ENCODE results near the gene OSTN. TPM values are rescaled to one million over a fixed set of nuclear protein-coding genes. Genes with fewer than 3 reads are reported as not detected.

OSTN gene
- total and polyA plus RNA-seq, 9 of the 15 experiments (the other 6 are each of a cell fraction or from before 2014, with no cell fraction given), result not detected

DNA sequence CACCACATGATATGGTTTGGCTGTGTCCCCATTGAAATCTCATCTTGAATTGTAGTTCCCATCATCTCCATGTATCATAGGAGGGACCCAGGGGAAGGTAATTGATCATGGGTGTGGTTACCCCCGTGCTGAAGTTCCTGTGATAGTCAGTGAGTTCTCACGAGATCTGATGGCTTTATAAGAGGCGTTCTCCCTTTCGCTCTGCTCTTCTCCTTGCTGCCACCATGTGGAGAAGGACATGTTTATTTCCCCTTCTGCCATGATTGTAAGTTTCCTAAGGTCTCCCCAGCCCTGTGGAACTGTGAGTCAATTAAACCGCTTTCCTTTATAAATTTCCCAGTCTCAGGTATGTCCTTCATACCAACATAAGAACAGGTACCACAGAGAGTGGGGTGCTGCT lies 21.9 kb downstream of the OSTN start:
- no peak overlapping the region for H3K4me3 ChIP-seq
- no peaks in the 10 kb centered on the region for H3K27me3 ChIP-seq (ENCODE audit: control insufficient read depth in 2 of 2, insufficient read depth in 2 of 2, low read length in 2 of 2)
- no peak overlapping the region for H3K9ac ChIP-seq (ENCODE audit: insufficient read depth in 1 of 2, low read depth in 2 of 2, low read length in 2 of 2)
- peak in 1 of 4 experiments; percentile 4 for DNase-seq (ENCODE audit: extremely low read depth in 1 of 4, low spot score in 3 of 4)
- H3K79me2 ChIP-seq (ENCODE audit: control insufficient read depth, insufficient read depth, low read length), result no peaks in the 10 kb centered on the region
- no peak for TF ChIP-seq WHSC1 (IDR thresholded peaks at IDR 0.05; ENCODE audit: low read length)
- 0 out of 4 replicates have a peak, but pooled peaks of 1 of the 2 experiments have one; percentile 8 for TF ChIP-seq RAD21 (CRISPR knock-in tag; conservative IDR thresholded peaks at IDR 0.05 in 1 of 2, IDR thresholded peaks at IDR 0.05 in 1 of 2)
- TF ChIP-seq POLR2B (IDR thresholded peaks at IDR 0.05; ENCODE audit: low read depth, partially characterized antibody), result no peak
- H2AFZ ChIP-seq (ENCODE audit: low read depth, low read length), result no peak overlapping the region
- intact Hi-C loops (cut with micrococcal nuclease), result no loop called here
- no peak overlapping the region for H3K4me2 ChIP-seq (ENCODE audit: insufficient read depth, low read length)
- ChIA-PET CTCF (ENCODE audit: low intra/inter-chr PET ratio) (no interaction called here), POLR2A (no interaction called here)
- BruUV-seq (replicated peaks), result no TSS peak
- no peaks in the 10 kb centered on the region for H3K9me1 ChIP-seq (ENCODE audit: control insufficient read depth, insufficient read depth, low read length)
- WGBS (ENCODE audit: insufficient coverage, low coverage, missing lambda C conversion rate), result 0% methylated on average over 5 of the region's 5 CpGs
- H3K36me3 ChIP-seq (ENCODE audit: control insufficient read depth, insufficient read depth, low read length), result no peaks in the 10 kb centered on the region
- H3K27ac ChIP-seq (ENCODE audit: extremely low read depth, low read depth, low read length), result no peak overlapping the region
- ATAC-seq, result no peak
- in situ Hi-C loops (cut with MboI), result no loop called here
- H3K9me3 ChIP-seq (replicated peaks; ENCODE audit: control insufficient read depth, insufficient read depth, low read depth, low read length), result no peaks in the 10 kb centered on the region
- no peak for FAIRE-seq
- H3K4me1 ChIP-seq (replicated peaks in 1 of 2; ENCODE audit: control insufficient read depth in 2 of 2, insufficient read depth in 2 of 2, low read length in 2 of 2), result no peaks in the 10 kb centered on the region
- H4K20me1 ChIP-seq (replicated peaks; ENCODE audit: control insufficient read depth, insufficient read depth, low read length), result no peaks in the 10 kb centered on the region

DNA sequence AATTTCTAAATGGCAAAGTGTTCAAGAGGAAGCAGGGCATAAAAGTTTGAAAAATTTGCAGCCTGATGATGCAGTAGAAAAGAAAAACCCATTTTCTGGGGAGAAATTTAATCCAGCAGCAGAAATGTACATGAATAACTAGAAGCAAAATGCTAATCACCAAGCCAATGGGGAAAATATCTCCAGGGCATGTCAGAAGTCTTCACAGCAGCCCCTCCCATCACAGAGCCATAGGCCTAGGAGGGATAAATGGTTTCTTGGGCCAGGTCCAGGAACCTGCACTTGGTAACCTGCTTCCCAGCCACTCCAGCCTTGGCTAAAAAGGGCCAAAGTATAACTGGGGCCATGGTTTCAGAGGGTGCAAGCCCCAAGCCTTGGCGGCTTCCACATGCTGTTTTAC lies 22.6 kb downstream of the OSTN start:
- Histone ChIP-seq H3K9ac (ENCODE audit: insufficient read depth in 1 of 2, low read depth in 2 of 2, low read length in 2 of 2) (no peak overlapping the region), H3K27ac (ENCODE audit: extremely low read depth, low read depth, low read length) (no peak overlapping the region), H3K4me1 (replicated peaks in 1 of 2; ENCODE audit: control insufficient read depth in 2 of 2, insufficient read depth in 2 of 2, low read length in 2 of 2) (no peaks in the 10 kb centered on the region), H3K9me1 (ENCODE audit: control insufficient read depth, insufficient read depth, low read length) (no peaks in the 10 kb centered on the region), H3K27me3 (ENCODE audit: control insufficient read depth in 2 of 2, insufficient read depth in 2 of 2, low read length in 2 of 2) (no peaks in the 10 kb centered on the region), H4K20me1 (replicated peaks; ENCODE audit: control insufficient read depth, insufficient read depth, low read length) (no peaks in the 10 kb centered on the region), H3K9me3 (replicated peaks; ENCODE audit: control insufficient read depth, insufficient read depth, low read depth, low read length) (no peaks in the 10 kb centered on the region), H2AFZ (ENCODE audit: low read depth, low read length) (no peak overlapping the region), H3K36me3 (ENCODE audit: control insufficient read depth, insufficient read depth, low read length) (no peaks in the 10 kb centered on the region), H3K79me2 (ENCODE audit: control insufficient read depth, insufficient read depth, low read length) (no peaks in the 10 kb centered on the region), H3K4me2 (ENCODE audit: insufficient read depth, low read length) (no peak overlapping the region), H3K4me3 (no peak overlapping the region)
- 0% methylated on average over 1 of the region's 1 CpG for WGBS (ENCODE audit: insufficient coverage, low coverage, missing lambda C conversion rate)
- ChIA-PET POLR2A (no interaction called here), CTCF (ENCODE audit: low intra/inter-chr PET ratio) (no interaction called here)
- ATAC-seq (no peak), DNase-seq (ENCODE audit: extremely low read depth in 1 of 4, low spot score in 3 of 4) (no peak), FAIRE-seq (no peak)
- BruUV-seq (replicated peaks), result no TSS peak
- in situ Hi-C loops (cut with MboI), result no loop called here
- intact Hi-C loops (cut with micrococcal nuclease), result no loop called here
- TF ChIP-seq, protein P1, sequence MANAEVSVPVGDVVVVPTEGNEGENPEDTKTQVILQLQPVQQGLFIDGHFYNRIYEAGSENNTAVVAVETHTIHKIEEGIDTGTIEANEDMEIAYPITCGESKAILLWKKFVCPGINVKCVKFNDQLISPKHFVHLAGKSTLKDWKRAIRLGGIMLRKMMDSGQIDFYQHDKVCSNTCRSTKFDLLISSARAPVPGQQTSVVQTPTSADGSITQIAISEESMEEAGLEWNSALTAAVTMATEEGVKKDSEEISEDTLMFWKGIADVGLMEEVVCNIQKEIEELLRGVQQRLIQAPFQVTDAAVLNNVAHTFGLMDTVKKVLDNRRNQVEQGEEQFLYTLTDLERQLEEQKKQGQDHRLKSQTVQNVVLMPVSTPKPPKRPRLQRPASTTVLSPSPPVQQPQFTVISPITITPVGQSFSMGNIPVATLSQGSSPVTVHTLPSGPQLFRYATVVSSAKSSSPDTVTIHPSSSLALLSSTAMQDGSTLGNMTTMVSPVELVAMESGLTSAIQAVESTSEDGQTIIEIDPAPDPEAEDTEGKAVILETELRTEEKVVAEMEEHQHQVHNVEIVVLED (CRISPR knock-in tag; IDR thresholded peaks at IDR 0.05), result no peak
- TF ChIP-seq, protein P2, sequence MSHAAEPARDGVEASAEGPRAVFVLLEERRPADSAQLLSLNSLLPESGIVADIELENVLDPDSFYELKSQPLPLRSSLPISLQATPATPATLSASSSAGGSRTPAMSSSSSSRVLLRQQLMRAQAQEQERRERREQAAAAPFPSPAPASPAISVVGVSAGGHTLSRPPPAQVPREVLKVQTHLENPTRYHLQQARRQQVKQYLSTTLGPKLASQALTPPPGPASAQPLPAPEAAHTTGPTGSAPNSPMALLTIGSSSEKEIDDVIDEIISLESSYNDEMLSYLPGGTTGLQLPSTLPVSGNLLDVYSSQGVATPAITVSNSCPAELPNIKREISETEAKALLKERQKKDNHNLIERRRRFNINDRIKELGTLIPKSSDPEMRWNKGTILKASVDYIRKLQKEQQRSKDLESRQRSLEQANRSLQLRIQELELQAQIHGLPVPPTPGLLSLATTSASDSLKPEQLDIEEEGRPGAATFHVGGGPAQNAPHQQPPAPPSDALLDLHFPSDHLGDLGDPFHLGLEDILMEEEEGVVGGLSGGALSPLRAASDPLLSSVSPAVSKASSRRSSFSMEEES (CRISPR knock-in tag; IDR thresholded peaks at IDR 0.05), result no peak
- TF ChIP-seq, protein P3, sequence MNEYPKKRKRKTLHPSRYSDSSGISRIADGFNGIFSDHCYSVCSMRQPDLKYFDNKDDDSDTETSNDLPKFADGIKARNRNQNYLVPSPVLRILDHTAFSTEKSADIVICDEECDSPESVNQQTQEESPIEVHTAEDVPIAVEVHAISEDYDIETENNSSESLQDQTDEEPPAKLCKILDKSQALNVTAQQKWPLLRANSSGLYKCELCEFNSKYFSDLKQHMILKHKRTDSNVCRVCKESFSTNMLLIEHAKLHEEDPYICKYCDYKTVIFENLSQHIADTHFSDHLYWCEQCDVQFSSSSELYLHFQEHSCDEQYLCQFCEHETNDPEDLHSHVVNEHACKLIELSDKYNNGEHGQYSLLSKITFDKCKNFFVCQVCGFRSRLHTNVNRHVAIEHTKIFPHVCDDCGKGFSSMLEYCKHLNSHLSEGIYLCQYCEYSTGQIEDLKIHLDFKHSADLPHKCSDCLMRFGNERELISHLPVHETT (CRISPR knock-in tag; conservative IDR thresholded peaks at IDR 0.05 in 1 of 2, IDR thresholded peaks at IDR 0.05 in 1 of 2), result no peak
- TF ChIP-seq ARHGAP35 (IDR thresholded peaks at IDR 0.05; ENCODE audit: partially characterized antibody) (no peak), HEY1 (CRISPR knock-in tag; IDR thresholded peaks at IDR 0.05; ENCODE audit: borderline replicate concordance) (no peak), TSC22D4 (tag; IDR thresholded peaks at IDR 0.05) (no peak), CEBPB (tag; IDR thresholded peaks at IDR 0.05) (no peak)

All from K562 (cell line).